EL (cell line): ENCODE measurements around the gene TOP3A.
A peak's percentile ranks its signal among the peaks of the same experiment; 100 is the strongest.

ENCODE experiments used
- DNase-seq: peaks from one replicate; pipeline ENCODE4 v3.0.0-alpha.2; 2016

The TOP3A gene

GRCh38 chr17:18270046-18270931 lies 44.5 kb downstream of the TOP3A start:
- DNase-seq = no peak

GRCh38 chr17:18267927-18268711 lies 46.7 kb downstream of the TOP3A start:
- DNase-seq = peak; percentile 67

GRCh38 chr17:18267366-18267765 lies 47.4 kb downstream of the TOP3A start:
- no peak for DNase-seq

GRCh38 chr17:18263885-18264682 lies 50.7 kb downstream of the TOP3A start:
- no peak for DNase-seq

GRCh38 chr17:18262641-18263040 lies 52.2 kb downstream of the TOP3A start:
- DNase-seq = no peak

GRCh38 chr17:18262111-18262510 lies 52.7 kb downstream of the TOP3A start:
- no peak for DNase-seq

- DNase-seq = no peak
Observed at GRCh38 chr17:18261659-18262058, 53.1 kb downstream of the TOP3A start.

GRCh38 chr17:18261146-18261515 lies 53.7 kb downstream of the TOP3A start:
- peak; percentile 71 for DNase-seq

GRCh38 chr17:18260332-18261145 lies 54.3 kb downstream of the TOP3A start, which contains the start of gene MIEF2:
MIEF2 (plus strand) TSS chr17:18260662; CDS start chr17:18262721, 2,059 bp downstream.
- DNase-seq = peak; percentile 96

GRCh38 chr17:18259621-18260331 lies 55.0 kb downstream of the TOP3A start:
- peak; percentile 87 for DNase-seq

GRCh38 chr17:18258356-18259038 lies 56.3 kb downstream of the TOP3A start, which contains the start of gene FLII:
FLII (minus strand) TSS chr17:18258738; CDS start chr17:18258690, 48 bp downstream.
- DNase-seq = peak; percentile 70

GRCh38 chr17:18257982-18258355 lies 56.8 kb downstream of the TOP3A start:
- peak; percentile 89 for DNase-seq

- peak; percentile 73 for DNase-seq
Observed at GRCh38 chr17:18257268-18257981, 57.4 kb downstream of the TOP3A start.

GRCh38 chr17:18256776-18257175 lies 58.0 kb downstream of the TOP3A start:
- DNase-seq = no peak

- no peak for DNase-seq
Observed at GRCh38 chr17:18256351-18256750, 58.4 kb downstream of the TOP3A start.

GRCh38 chr17:18254888-18255649 lies 59.7 kb downstream of the TOP3A start:
- no peak for DNase-seq

- DNase-seq = no peak
Observed at GRCh38 chr17:18253947-18254821, 60.6 kb downstream of the TOP3A start.
